OCI-LY3 (cell line): ENCODE measurements around the gene ZDHHC24.
A peak's percentile ranks its signal among the peaks of the same experiment; 100 is the strongest.
"Not testable (repeated sequence)": the region's sequence is repeated elsewhere in the genome, so short reads cannot be mapped to it uniquely, and the experiment has no call there.

Experiments used
- H2AFZ ChIP-seq: fragments of 200-600, 300-600 bp; shearing (Covaris generic); 2 replicates; pipeline ENCODE4 v1.6.0; 2014; ENCODE audit warnings: antibody characterized with exemption, low read depth, low read length
- H3K27ac ChIP-seq: fragments of 200-600, 300-600 bp; sonication (generic); 2 replicates; pipeline ENCODE4 v1.5.1; 2014; ENCODE audit warnings: mild to moderate bottlenecking, low read length, moderate library complexity, mixed read lengths
- H3K27me3 ChIP-seq: fragments of 200-600, 300-600 bp; sonication (generic); 2 replicates; pipeline ENCODE4 v1.6.1; 2014; ENCODE audit warnings: low read depth, low read length, mixed read lengths
- H3K36me3 ChIP-seq: fragments of 200-600, 300-600 bp; sonication (generic); replicated peaks from 2 replicates; pipeline ENCODE3; 2014; ENCODE audit warnings: low read depth, low read length, mixed read lengths
- H3K4me1 ChIP-seq: fragments of 300-600, 200-600 bp; sonication (generic); 2 replicates; pipeline ENCODE4 v1.6.1; 2014; ENCODE audit warnings: low read length, mixed read lengths
- H3K4me2 ChIP-seq: fragments of 200-600, 300-600 bp; sonication (generic); 2 replicates; pipeline ENCODE4 v1.6.1; 2014; ENCODE audit warnings: low read length, mixed read lengths
- H3K4me3 ChIP-seq: fragments of 300-600, 200-600 bp; sonication (generic); 2 replicates; pipeline ENCODE4 v1.5.1; 2014; ENCODE audit warnings: antibody characterized with exemption, mild to moderate bottlenecking, low read length, moderate library complexity
- H3K79me2 ChIP-seq: fragments of 300-600, 200-600 bp; shearing (Covaris generic); 2 replicates; pipeline ENCODE4 v1.6.1; 2014; ENCODE audit warnings: mild to moderate bottlenecking, low read length, mixed read lengths
- H3K9ac ChIP-seq: fragments of 300-600, 200-600 bp; shearing (Covaris generic); 2 replicates; pipeline ENCODE4 v1.6.0; 2014; ENCODE audit warnings: mild to moderate bottlenecking, low read length, moderate library complexity
- H3K9me3 ChIP-seq: fragments of 200-600, 300-600 bp; shearing (Covaris generic); 2 replicates; pipeline ENCODE4 v1.6.1; 2014; ENCODE audit warnings: low read length, mixed read lengths; ENCODE audit not compliant: insufficient read depth
- H4K20me1 ChIP-seq: fragments of 200-600, 300-600 bp; sonication (generic); 2 replicates; pipeline ENCODE4 v1.6.1; 2016; ENCODE audit warnings: low read length, mixed read lengths; ENCODE audit not compliant: insufficient read depth
- CTCF ChIP-seq: fragments of 200-600, 300-600 bp; sonication (generic); IDR thresholded peaks from 2 replicates; pipeline ENCODE4 v1.5.1; 2014; ENCODE audit warnings: antibody characterized with exemption, low read length, low read depth
- EZH2phosphoT487 ChIP-seq: fragments of 200-600 bp; shearing (Covaris generic); IDR thresholded peaks from 2 replicates; pipeline ENCODE4 v1.6.1; 2018; ENCODE audit warnings: antibody characterized with exemption, mixed run types, low read depth

ZDHHC24 gene

GRCh38 chr11:66547662-66548009 is 1.8 kb upstream of the ZDHHC24 start:
- Histone ChIP-seq H4K20me1 (no peaks in the 10 kb centered on the region), H3K9me3 (no peaks in the 10 kb centered on the region), H3K9ac (peak overlapping the region; percentile 84; the same call in 1 of the 2 replicates), H3K79me2 (no peaks in the 10 kb centered on the region; the same call in 1 of the 2 replicates), H3K4me3 (peak overlapping the region; percentile 82; the same call in 1 of the 2 replicates), H3K27me3 (0 out of 2 replicates have a peak, but pooled peaks cover 4% of the 10 kb centered on the region), H3K4me1 (peaks cover 22% of the 10 kb centered on the region), H3K4me2 (peak overlapping the region; percentile 96; the same call in 1 of the 2 replicates), H3K36me3 (peaks cover 5% of the 10 kb centered on the region), H2AFZ (no peak overlapping the region), H3K27ac (no peak overlapping the region)
- TF ChIP-seq CTCF: no peak
- TF ChIP-seq EZH2phosphoT487: no peak

GRCh38 chr11:66546966-66547661 is 1.3 kb upstream of the ZDHHC24 start:
- no peaks in the 10 kb centered on the region for H3K9me3 ChIP-seq
- H3K9ac ChIP-seq: peak overlapping the region; percentile 84
- H3K4me3 ChIP-seq: peak overlapping the region; percentile 82
- TF ChIP-seq EZH2phosphoT487 (no peak), CTCF (no peak)
- H3K27me3 ChIP-seq: 0 out of 2 replicates have a peak, but pooled peaks cover 4% of the 10 kb centered on the region
- H3K4me2 ChIP-seq: peak overlapping the region; percentile 96
- H3K79me2 ChIP-seq: no peaks in the 10 kb centered on the region; the same call in 1 of the 2 replicates
- H3K27ac ChIP-seq: no peak overlapping the region
- peak overlapping the region; percentile 89 for H2AFZ ChIP-seq
- H4K20me1 ChIP-seq: no peaks in the 10 kb centered on the region
- H3K36me3 ChIP-seq: peaks cover 9% of the 10 kb centered on the region
- peaks cover 22% of the 10 kb centered on the region for H3K4me1 ChIP-seq

DNA sequence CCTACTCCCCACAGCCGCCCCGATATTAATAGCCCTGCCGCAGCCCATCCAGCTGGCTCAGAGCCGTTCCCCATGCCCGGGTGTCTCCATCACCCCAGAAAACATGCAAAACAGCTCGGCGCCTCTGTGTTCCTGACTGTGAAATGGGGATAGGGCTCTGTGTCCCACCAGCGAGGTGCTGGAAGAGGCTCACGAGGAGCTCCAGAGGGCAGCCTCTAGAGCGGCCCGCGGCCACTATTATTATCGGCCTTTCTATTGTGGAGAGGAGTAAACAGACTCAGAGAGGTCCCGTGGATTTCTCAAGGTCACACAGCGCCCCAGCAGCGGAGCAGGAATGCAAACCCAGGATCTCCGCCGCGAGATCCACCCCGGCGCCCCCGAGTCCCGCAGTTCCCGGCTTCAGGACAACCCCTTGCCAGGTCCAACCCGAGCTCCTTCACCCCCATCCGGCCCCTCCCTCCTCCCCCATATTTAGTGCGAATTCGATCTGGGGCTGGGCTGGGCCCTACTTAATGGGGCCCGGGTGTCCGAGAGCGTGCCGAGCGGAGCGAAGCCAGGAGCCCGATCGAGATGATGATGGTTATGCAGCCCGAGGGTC is 619 bp upstream of the ZDHHC24 start, which contains the start of gene ACTN3:
TSS of gene ACTN3 (plus strand) at position 536 of the 598 bp plus-strand sequence. CDS start at position 571, 35 bp downstream.
- H3K9ac ChIP-seq: peak within 1 kb of the TSS; percentile 84
- peak within 1 kb of the TSS; percentile 82 for H3K4me3 ChIP-seq
- TF ChIP-seq EZH2phosphoT487 (no peak), CTCF (no peak)
- H3K4me2 ChIP-seq: peak within 1 kb of the TSS; percentile 96
- H2AFZ ChIP-seq: peak within 1 kb of the TSS; percentile 89
- no peaks in the 10 kb centered on the region; the same call in 1 of the 2 replicates for H3K79me2 ChIP-seq
- 0 out of 2 replicates have a peak, but pooled peaks cover 4% of the 10 kb centered on the region for H3K27me3 ChIP-seq
- peaks cover 22% of the 10 kb centered on the region for H3K4me1 ChIP-seq
- peak within 1 kb of the TSS; percentile 61 for H3K27ac ChIP-seq
- H4K20me1 ChIP-seq: no peaks in the 10 kb centered on the region
- H3K36me3 ChIP-seq: peaks cover 9% of the 10 kb centered on the region
- no peaks in the 10 kb centered on the region for H3K9me3 ChIP-seq

DNA sequence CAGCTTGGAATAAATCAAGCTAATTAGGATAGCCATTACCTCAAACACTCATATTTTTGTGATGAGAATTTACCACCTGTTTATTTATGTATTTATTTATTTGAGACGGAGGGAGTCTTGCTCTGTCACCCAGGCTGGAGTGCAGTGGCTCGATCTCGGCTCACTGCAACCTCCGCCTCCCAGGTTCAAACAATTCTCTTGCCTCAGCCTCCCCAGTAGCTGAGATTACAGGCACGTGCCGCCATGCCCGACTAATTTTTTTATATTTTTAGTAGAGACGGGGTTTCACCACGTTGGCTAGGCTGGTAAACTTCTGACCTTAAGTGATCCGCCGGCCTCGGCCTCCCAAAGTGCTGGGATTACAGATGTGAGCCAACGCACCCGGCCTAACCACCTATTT is 896 bp downstream of the ZDHHC24 start:
- not testable (repeated sequence) for H3K36me3 ChIP-seq, H2AFZ ChIP-seq, H4K20me1 ChIP-seq, H3K79me2 ChIP-seq, H3K27me3 ChIP-seq, H3K9me3 ChIP-seq
- Histone ChIP-seq H3K9ac (peak overlapping the region; percentile 84), H3K4me2 (peak overlapping the region; percentile 96), H3K4me1 (peaks cover 22% of the 10 kb centered on the region), H3K4me3 (peak overlapping the region; percentile 82), H3K27ac (peak overlapping the region; percentile 61; the same call in 1 of the 2 replicates)
